SW480 (cell line): ENCODE data around the gene FAXDC2.

Experiments
- DNase-seq: peaks from one replicate; pipeline ENCODE4 v3.0.0-alpha.2; 2016; ENCODE audit warnings: low spot score

Gene FAXDC2, protein sequence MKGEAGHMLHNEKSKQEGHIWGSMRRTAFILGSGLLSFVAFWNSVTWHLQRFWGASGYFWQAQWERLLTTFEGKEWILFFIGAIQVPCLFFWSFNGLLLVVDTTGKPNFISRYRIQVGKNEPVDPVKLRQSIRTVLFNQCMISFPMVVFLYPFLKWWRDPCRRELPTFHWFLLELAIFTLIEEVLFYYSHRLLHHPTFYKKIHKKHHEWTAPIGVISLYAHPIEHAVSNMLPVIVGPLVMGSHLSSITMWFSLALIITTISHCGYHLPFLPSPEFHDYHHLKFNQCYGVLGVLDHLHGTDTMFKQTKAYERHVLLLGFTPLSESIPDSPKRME

DNA sequence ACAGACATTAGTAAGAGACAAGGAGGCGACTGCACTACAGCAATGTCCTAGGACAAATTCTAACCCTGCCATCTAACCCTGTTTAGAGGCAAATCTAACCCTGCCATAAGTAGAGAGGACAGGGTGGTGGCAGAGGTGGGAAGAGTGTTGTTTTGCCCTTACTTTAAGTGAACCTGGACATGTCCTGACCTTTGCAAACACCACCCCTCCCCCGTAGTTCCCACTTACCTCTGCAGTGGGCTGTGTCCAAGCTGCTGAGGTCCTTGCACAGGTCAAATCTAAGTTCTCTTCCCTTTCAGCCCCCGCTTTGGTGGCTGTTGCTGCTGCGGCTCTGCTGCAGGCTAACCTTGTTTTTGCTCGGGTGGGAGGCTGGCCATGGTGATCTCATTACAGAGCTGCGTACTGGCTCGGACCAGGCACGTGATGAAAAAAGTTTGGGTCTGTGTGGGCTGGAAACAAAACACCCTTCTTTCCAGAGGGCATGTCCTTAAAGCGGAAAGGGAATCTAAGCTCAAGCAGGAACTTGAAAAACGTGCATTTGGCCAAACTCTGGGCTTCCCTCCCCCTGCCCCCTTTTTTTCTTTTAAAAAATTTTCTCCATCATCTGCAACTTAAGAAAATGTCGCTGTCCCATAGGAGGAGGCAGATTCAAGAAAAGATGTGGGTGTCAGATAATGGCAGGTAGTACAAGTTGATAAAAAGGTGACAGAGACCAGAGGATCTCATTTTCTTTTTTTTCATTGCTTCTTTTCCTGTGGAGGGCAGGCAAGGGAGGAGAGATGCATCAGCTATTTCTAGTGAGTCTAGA, at the start of gene FAXDC2:
Gene FAXDC2, minus strand, starts transcription at position 349 of the 808 bp plus-strand sequence. CDS start 12,425 bp downstream, outside the sequence.
- no peak for DNase-seq

DNA sequence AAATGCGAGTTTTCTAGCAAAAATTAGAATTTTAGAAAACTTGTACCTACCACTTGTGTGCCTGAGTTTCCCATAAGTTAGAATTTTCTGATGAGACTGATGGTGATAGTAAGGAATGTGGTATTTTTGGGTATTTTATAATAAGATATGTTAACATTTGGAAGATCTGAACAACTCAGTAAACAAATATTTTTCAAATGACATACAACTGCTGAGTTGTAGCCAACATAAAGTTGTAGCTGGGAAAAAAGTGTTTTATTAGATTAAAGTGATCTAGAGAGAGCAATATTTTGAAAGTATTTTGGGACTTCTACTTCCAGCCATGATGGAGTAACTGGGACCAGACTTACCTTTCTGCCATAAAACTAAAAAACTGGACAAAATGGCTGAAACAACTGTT, 49.7 kb upstream of the FAXDC2 start:
- DNase-seq: no peak

DNA sequence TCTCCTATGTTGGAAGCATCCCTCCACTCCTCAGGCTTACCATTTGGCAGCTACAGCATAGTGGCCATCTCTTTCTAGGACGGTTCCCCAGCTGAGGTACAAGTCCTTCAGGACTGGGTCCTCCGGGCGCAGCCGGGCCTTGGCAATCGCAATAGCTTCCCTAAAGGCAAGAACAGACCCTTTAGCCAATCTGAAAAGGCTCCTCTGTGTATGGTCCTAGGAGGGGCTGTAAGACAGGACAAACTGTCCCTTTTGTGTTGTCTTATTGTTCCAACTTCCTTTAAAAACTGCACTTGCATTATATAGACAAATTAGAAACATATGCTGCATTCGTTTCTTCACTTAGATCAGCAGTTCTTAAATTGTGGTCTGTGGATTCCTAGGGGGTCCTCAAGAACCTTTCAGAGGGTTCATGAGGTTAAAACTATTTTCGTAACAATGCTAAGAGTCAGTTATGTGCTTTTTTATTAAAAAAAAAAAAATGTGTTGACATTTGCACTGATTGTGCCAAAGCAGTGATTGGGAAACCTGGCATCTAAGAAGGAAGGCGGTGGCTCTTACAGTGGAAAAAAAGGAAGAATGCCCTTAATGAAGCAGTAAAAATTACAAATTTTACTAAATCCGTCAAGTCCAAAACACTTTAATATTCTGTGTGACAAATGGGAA, 48.9 kb upstream of the FAXDC2 start:
- DNase-seq: no peak

DNA sequence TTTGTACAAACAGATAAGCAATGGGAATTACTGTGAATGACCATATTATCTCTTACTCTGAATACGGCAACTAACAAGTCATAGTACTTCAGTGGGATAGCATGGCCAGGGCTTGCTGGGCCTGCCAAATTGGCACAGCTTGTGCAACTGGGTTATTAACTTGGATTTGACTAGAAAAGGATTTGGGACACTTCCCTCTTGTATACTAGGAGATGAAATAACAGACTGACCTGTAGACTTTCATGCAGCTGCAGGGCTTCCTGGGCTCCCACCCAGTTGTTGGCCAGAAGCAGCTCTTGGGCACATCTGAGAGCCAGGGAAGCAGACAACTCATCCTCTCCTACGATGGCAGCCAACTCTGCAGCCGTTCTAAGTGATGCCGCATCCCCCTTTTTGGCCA, 47.8 kb upstream of the FAXDC2 start:
- DNase-seq: no peak

DNA sequence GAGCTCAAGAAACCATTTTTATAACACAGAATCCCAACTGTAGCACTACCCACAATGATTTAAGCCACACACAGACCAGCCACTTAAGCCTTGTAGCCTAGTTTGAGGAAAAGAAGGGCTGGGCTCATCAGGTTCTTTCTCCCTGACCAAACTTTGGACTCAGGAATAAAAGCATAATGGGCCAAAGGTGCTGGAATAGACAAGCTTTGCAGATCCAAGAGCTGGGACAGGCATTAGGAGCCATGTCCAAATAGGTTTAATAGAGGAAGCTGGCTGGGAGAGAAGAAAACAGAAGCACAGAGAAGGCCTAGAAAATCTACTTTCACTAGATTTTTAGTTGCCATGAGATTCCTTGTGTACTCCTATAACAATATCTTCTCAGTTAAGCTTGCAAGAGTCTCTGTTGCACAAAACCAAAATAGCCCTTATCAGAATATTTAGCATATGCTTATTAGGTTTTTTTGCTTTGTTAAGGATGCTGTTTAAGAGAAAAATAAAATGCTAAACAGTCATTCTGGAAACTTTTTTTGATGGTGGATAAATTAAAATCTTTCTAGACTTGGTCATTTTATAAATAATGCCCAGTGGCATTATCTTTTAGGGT, 46.3 kb upstream of the FAXDC2 start:
- DNase-seq: no peak

DNA sequence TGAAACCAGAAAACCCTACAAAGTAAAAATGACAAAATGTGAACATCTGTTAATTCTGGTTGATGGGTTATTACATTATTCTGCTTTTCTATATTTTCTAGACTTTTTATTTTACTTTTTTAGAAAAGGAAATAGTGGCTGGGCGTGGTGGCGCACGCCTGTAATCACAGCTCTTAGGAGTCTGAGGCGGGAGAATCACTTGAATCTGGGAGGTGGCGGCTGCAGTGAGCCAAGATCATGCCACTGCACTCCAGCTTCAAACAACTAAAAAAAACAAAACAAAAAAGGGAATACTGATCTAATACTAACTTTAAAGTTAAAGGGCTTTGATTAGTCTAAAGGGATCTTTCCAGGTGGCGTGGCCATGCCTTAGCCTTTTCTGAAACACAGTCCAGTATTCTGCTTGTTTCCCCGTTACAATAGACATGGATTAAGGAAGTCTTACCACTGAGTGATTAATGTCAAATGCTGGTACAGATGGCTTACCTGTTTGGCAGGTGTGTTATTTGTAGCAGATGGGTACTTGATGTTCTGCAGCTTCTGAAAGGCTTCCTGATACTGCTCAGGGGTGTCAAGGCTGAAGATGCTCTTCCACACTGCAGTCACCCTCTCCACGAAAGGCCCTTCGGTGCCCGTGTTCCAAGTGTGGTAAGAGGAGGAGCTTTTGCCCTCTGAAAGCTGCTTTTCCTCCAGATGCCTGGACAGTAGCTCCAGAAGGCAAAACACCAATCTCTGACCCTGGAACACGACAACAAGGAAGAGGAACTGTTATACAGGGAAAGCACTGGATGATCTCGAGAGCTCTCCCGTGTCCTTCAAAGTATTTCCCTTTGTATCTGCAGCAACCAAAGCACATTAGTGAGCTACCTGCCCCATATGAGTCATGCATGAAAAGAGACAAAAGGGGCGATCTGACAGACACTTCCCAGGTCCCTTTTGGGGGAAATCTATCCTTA, 45.5 kb upstream of the FAXDC2 start:
- DNase-seq: no peak

DNA sequence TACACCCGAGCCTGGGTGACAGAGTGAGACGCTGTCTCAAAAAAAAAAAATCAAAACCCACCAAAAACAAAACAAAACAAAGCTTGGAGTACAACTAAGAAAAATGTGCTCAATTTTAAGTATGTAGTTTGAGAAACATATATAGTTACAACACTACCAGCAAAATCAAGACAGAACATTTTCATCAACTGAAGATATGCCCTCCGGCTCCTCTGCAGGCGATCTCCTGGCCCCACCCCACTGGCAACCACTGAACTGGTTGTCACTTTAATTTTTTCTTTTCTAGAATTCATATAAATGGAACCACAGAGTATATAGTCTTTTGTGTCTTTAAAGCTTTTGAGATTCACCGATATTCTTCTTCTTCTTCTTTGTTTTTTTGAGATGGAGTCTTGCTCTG, 43.0 kb upstream of the FAXDC2 start:
- no peak for DNase-seq

DNA sequence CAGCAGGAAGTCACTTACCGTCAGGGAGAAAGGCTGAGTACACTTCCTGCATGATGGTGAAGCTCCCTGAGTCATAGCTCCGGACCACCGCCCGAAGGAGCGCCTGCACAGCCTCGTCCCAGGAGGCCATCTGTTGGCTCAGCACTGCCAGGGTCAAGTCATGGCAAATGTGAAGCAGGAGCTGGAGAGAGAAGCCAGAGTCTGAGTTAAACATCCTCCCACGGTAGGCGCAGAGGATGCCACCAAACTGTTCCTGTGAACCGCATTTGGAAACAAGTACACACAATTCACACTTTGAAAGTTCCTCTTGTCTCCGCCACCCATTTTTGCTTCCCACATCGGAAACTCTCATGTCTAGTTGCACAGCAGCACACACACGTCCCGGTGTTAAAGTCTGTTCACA, 42.0 kb upstream of the FAXDC2 start:
- DNase-seq: no peak

DNA sequence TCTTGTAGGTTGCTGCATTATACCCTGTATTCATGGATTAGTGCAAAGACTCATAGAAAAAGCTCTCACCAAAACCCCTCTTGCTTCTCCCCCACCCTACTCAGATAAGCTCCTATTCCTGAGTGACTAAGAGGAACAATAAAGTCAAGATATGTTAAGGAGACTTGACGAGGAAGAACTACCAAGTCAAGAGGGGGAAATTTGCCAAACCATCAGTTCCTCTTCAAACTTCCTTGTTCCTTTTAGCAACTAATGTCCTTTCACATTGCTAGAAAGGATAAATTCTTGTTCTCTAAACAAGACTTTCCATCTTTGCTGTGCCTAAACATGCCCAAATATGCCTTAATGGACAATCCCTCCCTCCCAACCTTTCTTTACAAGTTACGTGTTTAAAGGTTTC, 35.0 kb upstream of the FAXDC2 start:
- no peak for DNase-seq

DNA sequence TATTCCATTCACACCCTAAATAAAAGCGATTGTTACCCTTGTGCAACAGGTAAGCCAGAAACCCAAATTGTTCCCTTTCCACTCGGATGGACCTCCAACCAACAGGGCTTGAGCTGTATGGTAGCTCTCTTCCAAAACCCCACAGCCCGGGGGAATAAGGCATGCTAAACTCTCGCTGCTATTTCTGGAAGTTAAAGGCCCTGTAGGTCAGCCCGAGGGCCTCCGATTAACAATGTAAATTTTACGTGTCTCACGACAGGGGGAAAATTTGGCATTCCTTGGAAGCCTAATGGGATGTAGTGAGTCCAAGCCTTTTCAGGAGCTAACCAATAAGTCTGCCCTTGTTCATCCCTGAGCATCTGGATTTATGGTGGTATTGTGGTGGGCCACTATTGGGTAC, 34.0 kb upstream of the FAXDC2 start:
- DNase-seq: no peak

DNA sequence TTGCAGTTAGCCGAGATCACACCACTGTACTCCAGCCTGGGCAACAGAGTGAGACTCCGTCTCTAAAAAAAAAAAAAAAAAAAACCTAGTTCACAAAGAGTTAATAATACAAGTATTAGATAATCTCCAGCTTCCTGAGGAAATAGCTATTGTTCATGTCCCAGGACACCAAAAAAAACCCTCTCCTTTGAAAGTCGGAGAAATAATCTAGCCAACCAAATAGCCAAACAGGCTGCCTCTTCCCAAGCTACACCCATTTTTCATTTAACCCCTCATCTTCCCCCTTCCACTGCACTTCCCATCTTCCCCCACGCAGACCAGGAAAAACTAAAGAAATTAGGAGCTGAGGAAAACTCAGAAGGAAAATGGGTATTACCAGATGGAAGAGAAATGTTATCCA, 31.6 kb upstream of the FAXDC2 start:
- DNase-seq: no peak

DNA sequence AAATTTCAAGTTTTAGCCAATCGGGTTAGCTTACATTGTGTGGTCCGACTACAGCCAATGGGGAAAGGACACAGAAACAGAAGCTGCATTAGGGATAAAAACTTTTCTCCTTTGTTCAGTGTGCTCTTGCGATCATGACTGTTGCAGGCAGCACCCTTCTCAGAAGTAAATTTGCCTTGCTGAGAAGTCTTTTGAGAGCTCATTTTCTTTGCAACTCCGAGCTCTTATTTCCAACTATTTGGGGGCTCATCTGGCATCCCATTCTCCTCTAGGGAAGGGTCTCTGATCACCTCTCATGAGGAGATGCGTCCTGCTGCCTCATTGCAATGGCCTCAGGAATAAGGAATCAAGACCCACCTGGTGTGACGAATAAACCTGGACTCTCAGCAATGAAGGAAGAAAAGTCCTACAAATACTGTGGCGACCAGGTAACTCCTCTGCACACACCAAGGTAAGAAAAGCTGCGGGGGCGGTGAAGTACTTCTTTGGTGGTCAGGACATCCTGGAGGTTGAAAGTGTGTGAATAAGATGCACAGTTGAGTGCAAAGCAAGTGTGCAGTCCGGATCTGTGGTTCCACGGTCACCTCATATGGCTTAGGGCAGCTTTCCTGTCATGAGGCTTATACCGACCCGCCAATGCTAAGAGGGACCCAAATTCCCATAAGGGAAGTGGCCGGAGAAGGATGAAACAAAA, 28.4 kb upstream of the FAXDC2 start:
- no peak for DNase-seq

DNA sequence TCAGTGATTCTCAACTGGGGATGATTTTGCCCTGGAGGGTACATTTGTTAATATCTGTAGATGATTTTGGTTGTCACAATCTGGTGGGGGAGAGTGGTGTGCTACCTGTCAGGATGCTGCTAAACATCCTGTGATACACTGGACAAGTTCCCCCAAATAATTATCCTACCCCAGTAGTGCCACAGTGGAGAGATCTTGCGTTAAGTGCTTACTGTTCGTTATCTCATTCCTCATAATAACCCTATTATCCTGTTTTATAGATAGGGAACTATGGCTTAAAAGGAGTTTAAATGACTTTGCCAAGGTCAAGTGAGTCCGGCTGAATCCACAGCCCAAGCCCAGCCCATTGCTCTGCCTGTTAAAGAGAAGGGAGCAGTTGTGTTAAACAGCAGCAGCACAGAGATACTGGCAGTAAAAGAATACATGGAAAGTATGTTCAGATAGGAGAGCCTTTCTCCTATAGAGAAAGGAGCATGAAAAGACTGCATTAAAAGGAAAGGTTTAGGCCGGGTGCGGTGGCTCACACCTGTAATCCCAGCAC, 23.5 kb upstream of the FAXDC2 start:
- DNase-seq: no peak

DNA sequence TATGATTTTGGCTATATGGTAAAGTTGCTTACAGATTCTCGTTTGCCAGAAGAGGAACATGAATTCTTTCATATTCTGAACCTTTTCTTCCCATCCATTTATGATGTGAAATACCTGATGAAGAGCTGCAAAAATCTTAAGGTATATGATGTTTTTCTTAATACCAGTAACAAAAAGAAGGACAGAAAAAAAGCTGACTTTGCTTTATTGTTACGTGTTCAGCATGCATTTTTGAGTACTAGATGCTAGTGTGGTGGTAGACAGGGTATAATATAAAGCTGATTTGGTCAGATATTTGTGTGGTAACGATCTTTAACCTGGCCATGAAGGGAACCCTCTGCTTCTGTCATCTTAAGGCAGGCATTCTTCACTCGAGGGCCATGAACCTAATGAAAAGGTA, 21.3 kb upstream of the FAXDC2 start:
- no peak for DNase-seq

DNA sequence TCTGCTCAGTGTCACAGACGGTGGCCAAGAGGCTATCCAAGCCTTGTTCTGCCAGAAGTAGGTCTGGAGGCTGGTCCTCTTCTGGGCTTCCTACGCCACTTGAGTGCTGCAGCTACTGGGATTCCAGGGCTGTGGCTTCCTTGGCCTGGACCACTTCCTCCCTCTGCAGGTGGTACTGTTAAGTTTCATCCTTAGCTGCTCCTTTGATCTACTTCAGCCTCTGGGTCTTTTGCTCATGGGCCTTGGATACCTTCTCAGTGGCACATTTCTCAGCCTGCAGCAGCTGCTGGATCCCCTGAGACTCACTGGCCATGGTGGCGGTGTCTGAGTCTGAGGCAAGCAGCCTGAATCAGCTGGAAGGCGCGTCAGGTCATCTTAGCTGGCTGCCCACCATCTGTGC, 18.3 kb upstream of the FAXDC2 start:
- peak; percentile 20 for DNase-seq

DNA sequence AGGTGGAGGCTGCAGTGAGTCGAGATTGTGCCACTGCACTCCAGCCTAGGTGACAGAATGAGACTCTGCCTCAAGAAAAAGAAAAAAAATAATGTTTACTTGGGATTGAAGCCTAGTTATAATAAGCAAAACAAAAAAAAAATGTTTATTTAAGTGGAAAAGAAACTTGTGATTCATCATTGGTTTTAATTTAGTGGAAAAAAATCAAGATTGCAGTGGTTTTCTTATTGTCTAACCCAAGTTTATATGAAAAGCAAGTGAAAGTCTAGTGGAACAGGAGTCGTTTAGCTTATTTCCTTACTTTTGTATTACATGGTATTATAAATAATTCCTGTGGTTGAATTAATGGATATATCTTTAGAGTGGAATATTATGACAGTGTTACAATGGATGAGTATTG, 16.4 kb upstream of the FAXDC2 start:
- DNase-seq: no peak

DNA sequence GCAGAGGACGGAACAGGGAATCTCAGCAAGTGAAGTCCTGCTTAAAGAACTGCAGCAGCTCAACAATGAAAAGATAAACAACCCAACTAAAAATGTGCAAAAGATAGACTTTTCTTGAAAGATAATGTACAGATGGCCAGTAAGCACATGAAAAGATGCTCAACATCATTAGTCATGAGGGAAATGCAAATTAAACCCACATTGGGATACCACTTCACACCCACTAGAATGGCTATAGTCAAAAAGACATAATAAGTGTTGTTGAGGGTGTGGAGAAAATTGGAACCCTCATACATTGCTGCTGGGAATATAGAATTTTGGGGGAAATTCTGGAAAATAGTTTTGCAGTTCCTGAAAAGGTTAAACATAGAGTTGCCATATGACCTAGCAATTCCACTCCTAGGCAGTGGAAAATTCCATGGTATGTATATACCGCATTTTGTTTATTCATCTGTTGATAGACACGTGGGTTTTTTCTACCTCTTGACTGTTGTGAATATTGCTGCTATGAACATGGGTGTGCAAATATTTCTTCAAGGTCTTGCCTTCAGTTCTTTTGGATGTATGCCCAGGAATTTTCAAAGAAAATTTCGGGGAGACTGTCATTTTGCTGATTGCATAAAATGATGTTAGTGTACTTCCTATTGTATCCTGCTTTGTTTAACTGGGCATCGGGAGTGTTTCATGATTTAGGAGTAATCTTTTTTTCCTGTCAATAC, 15.2 kb upstream of the FAXDC2 start:
- no peak for DNase-seq

DNA sequence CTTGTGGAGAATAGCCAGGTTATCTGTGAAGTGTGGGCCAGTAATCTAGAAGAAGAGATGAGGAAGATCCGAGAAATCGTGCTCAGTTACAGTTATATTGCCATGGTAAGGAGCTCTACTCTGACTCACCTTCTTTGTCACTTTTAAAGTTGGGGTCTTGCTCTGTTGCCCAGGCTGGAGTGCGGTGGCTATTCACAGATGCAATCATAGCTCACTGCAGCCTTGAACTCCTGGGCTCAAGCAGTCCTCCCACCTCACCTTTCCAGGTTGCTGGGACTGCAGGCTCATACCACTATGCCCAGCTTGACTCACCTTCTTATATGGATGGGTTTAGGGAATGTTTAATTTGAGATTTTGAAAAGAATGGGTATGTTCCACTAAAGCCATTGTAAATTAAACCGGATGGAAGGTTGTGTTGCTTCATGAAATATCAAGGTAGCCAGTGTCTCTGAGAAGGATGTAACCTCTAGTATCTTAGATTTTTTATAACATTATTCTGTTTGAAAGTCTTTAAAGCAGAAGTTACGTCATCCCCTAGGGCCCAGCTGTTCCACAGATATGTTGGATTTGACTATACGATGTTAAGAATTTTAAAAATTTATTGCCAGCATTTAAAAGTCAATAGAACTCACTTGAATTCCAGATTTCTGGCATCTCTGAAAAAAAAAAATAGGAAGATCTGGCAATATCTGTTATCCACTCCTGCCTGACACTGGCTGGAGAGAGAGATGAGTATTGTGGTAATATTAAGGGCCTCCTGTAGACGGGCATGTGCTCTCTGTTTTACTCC, 13.1 kb upstream of the FAXDC2 start:
- DNase-seq: no peak

DNA sequence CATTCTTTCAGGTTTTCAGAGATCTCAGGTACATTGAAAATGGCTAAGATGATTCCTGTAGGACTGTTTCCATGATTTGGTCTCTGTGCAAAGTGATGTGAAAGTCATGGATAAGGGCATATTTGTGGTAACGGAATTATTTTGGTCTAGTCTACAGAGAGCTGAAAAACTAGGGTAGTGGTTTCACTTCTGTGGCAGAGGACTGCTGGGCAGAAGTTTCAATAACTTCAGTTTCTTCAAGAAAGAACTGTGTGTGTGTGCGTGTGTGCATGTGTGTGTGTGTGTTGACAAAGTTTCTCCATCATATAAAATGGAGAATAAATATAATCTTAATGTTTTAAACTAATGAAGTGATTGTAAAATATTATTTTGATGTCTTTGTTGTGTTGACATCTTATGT, 12.4 kb upstream of the FAXDC2 start:
- no peak for DNase-seq
